ENCODE results near the gene CCDC178.
"Not testable (repeated sequence)": the region's sequence is repeated elsewhere in the genome, so short reads cannot be mapped to it uniquely, and the experiment has no call there.

CCDC178 gene

DNA sequence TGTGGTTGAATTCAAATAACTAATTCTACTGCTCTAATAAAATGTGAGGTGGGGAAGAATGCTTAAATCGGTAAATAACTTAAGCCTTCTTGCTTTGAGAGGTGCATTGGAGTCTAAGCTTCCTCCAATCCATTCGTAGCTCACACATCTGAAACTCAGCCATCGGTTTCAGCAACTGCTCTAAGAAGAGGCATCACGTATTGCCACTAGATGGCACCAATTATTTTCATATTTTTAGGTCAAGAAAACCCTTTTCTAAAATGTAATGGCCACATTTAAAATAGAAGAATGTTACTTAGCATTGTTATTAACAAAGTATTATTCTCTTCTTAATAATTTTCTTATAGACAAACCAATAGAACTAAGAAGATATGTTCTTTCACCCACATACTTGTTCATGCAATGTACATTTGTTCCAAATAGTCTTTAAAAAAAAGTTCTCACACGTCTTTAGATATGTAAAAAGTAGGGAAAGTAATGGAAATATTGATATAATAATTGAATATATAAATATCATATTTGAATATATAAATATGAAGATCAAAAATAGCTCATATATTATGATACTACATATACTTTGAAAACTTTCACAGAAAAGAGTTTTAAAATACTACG lies 229.8 kb downstream of the CCDC178 start:
- no peak for DNase-seq (ENCODE audit: low read depth in 2 of 2)

DNA sequence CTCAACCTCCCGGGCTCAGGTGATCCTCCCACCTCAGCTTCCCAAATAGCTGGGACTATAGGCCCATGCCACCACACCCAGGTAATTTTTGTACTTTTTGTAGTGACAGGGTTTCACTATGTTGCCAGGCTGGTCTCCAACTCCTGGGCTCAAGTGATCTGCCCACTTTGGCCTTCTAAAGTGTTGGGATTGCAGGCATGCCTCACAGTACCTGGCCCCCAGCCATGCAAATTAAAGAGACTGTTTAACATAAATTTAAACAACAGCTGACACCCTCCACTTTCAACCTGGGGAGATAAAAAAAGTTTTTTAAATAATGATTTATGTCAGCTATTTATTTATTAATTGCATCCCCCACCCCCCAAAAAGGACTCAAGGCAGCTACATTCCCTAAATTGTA lies 234.7 kb downstream of the CCDC178 start:
- no peak for DNase-seq (ENCODE audit: low read depth in 2 of 2)

DNA sequence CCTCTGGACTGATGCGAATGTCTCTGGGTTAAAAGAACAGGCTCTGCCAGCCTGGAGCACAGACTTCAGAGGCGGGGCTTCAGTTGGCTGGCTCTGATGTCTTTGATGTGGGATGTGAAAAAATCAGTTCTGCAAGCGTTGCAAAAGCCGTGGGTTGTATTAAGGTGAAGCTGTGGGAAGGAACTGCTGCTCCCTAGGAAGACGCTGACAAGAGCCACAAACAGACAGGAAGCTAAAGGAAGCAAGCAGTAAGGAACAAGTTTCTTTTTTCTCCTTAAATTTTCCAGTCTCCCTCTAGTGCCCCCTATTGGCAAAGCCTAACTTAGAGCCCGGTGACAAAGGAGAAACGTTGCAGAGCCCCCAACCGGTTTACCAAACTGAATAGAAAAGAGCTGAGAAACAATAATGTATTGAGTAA lies 239.0 kb downstream of the CCDC178 start:
- no peak for DNase-seq (ENCODE audit: low read depth in 2 of 2)

DNA sequence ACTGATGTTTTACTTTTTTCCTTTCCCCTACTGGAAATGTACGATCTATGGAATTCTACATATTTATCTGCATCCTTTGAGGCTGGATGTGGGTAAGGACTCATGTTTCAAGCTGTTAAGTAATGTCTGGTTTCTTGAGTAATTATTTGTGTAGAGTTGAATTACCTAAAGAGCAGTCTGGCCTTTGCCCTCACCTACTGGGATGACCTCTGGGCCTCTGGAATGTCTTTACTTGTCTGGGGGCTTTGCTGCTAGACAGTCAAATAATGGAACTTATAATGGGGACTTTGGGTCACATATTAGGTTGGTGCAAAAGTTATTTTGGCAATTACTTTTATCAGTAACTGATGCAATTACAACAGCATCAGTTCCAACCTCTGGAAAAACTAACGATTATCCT lies 244.7 kb downstream of the CCDC178 start:
- DNase-seq (ENCODE audit: low read depth in 2 of 2) = no peak

DNA sequence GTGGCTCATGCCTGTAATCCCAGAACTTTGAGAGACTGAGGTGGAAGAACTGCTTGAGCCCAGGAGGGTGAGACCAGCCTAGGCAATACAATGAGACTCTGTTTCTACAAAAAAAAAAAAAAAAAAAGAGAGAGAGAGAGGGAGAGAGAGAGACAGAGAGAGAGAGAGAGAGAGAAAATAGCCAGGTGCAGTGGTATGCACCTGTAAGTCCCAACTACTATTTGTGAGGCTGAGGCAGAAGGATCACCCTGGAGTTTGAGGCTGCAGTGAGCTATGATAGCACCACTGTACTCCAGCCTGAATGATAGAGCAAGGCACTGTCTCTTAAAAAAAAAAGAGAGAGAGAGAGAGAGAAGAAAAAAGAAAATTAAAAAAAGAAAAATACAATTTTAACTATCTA lies 245.7 kb downstream of the CCDC178 start:
- no peak for DNase-seq (ENCODE audit: low read depth in 2 of 2)

DNA sequence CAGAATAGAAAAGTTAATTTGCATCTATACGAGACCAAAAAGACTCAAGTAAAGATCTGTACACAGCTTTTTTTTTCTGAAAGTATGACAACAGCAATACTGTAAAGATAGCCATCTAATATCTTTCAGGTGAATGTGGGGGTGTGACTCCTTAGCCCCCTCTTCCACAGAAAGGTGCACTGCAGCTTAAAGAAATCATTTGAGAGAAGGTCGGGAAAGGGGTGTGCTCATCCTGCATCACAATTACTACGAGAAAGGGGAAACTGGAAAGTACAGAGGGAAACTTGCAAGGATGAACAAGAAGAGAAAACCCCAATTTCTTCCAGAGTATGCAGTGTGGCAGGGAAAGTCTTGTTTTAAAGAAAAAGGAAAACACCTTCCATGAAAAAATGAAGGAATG lies 255.6 kb downstream of the CCDC178 start:
- DNase-seq (ENCODE audit: low read depth in 2 of 2) = no peak

DNA sequence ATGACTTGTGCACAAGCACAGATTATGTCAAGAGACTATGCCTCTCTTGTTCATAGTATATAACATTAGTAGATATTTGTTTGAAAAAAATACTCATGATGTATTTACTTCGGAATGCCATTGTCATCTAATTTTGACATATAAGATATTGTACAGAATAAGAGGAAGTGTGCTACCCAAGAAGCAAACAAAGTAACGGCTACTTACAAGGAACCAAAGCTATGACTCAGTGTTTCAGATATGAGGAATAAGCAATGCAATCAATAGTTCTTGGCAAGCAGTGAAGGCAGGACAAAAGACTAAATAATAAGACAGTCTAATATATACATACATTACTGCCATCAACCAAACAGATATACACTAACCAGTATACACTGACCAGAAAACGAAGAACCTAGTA lies 256.3 kb downstream of the CCDC178 start:
- no peak for DNase-seq (ENCODE audit: low read depth in 2 of 2)

DNA sequence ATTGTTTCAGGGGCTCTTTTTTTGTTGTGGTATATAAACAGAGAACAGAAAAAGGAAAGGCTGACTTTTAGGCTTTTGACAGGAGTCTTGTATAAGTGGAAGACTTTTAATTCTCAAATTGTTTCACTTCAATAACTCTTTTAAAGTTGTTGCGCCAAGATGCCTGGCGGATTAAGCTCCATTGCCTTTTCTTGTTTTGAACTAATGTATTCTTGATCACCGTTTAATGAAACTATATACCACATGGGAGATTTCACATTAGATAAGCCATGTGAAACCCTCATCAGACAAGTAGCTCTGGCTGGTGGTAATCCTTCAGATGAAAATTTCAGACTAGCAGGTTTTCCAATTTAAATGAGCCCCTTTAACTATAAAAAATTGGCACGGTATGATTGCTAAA lies 257.4 kb downstream of the CCDC178 start:
- DNase-seq (ENCODE audit: low read depth in 2 of 2) = no peak

DNA sequence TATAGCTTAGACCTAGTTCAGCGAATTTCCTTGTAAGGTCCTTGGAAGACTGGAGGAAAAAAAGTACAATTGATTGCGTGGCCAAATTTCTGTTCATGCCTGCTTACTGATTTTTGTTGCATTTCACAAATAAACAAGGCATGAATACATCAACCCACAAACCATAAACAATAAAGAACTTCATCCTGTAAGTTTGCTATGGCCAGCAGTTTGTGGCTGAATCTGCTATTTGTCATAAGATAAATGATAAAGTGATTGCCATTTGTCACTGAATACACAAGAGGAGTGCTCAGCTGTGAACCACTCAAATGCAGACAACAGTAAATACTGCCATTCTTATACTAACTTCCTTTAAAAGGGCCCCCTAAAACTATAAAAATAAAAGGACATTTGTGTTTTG lies 259.5 kb downstream of the CCDC178 start:
- no peak for DNase-seq (ENCODE audit: low read depth in 2 of 2)

DNA sequence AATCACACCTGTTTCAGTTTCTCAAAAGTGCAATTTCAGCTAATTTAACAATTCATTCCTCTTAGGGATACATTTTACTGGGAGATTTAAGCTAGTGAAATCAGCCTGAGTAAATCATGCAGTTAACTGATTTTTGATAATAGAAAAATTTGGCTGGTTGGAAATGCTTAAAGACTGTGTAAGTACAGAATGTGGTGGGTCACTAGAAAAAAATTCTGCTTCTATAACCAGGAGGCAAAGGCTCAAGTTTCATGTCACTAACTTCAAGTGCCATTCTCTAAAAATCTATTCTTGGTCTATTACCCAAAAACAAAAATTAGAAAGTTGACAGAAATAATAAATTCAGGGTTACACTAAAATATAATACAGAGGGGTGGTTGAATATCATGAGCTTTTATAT lies 271.3 kb downstream of the CCDC178 start:
- DNase-seq (ENCODE audit: low read depth in 2 of 2) = no peak

DNA sequence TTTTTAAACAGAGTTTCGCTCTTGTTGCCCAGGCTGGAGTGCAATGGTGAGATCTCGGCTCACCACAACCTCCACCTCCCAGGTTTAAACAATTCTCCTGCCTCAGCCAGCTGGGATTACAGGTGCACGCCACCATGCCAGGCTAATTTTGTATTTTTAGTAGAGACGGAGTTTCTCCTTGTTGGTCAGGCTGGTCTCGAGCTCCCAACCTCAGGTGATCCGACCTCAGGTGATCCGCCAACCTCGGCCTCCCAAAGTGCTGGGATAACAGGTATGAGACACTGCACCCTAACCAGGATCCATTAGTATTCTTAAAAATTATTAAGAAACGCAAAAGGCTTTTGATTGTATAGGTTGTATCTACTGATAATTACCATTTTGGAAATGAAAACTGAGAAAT lies 276.4 kb downstream of the CCDC178 start:
- DNase-seq (ENCODE audit: low read depth in 2 of 2) = not testable (repeated sequence)

DNA sequence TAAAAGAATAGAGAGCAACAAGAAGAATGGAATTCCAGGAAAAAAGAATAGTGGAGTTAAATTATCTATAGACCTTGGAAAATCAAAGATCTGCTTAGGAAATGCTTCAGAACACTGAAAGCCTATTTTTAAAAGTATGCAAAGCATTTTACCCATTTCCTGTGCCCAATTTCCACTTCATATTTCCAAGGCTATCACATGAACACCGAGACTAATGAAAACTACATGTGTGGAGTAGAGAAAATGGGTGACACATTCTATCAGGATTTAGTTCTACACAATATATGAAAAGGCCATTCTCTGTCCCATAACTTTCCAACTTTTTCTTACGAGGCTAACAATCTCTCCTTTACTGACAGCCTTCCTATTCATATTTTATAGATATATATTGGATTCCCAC lies 279.4 kb downstream of the CCDC178 start:
- DNase-seq (ENCODE audit: low read depth in 2 of 2) = no peak

DNA sequence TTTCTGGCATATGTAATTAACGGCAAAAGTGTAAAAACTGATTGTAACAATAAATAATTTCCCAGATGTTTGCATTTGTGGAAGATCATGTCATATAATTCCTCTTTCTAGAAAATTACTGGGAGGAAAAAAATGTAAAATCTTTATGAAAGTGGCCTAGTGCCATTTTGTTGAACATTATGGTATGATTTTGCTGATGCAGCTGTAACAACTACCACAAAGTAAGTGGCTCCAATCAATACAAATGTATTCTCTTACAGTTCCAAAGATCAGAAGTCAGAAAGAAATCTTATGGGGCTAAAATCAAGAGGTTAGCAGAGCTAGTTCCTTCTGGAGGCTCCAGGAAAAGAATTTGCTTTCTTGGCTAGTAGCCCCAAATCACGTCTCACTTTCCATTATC lies 281.4 kb downstream of the CCDC178 start:
- DNase-seq (ENCODE audit: low read depth in 2 of 2) = no peak

DNA sequence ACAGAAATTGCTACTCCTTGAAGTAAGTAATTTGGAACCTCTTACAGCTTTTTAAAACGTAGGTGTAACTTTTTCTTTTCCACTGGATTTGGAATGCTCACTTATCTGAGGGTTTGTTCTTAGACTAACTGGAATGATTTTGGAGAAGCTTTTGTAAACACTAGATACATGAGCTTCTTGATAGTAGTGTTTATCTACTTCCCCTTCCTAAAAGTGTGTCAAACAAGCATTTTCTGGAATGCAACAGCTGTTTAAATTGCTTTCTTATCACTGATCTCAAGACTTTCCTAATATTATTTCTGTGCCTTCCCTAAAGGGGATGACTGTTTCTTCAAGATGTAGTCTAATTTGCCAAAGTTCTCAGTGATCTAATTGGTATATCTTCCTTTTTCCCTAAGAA lies 282.6 kb downstream of the CCDC178 start:
- DNase-seq (ENCODE audit: low read depth in 2 of 2) = no peak

DNA sequence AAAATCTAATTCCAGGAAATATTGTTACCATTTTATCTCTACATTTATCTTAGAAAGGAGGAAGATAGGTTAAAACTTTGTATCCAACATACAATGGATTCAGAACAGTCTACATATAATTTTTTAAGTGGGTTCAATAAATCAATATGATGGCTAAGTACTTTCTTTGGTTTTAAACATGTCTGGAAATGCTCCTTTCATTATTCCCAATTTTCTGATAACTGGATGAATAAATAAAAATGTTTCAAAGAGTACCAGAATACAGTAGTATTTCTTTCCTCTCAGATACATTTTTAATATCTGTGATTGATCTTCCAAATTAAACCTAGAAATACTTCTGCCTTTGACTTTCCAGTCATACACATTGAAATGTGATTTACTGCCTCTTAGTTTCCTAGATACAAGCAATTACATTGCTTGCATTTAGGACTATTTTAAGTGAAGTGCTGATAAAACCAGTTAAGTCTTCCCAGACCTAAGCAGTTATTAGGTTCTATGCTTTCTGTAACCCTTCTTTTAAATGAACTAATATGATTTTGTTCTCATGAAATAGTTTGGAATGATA lies 283.5 kb downstream of the CCDC178 start:
- DNase-seq (ENCODE audit: low read depth in 2 of 2) = no peak

DNA sequence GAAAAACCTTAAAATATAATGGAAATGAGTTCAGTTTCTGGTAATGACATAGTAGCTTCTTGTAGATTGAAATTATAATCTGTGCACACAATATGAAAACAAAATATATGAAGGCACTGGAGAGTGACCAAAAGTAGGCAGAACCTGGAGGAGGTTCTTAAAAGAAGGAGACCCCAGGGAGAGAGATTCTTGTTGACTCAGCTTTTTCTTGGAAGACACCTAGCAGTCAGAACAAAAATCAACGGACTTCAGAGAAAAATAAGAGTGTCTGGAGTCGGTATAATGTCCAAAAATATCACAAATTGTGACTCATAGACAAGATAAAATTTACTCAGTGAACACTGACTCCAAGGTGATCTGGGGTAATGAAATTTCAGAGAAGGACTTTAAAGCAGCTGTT lies 286.5 kb downstream of the CCDC178 start:
- DNase-seq (ENCODE audit: low read depth in 2 of 2) = no peak

DNA sequence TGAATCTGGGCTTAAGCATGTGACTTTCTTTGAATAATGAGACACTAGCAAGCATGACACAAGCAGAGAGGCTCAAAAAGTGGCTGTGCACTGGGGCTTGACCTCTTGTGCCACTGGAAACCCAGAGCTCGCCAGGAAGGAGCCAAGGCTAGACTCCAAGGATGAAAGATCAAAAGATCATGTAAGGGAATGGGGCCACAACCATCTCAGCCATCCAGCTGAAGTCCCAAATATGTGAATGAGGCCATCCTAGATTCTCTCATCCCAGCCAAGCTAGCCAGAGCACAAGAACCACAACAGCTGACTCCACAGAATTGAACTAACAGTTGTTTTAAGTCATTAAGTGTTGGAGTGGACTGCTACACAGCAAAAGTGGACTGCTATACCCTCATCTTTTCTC lies 288.1 kb downstream of the CCDC178 start:
- DNase-seq (ENCODE audit: low read depth in 2 of 2) = no peak

DNA sequence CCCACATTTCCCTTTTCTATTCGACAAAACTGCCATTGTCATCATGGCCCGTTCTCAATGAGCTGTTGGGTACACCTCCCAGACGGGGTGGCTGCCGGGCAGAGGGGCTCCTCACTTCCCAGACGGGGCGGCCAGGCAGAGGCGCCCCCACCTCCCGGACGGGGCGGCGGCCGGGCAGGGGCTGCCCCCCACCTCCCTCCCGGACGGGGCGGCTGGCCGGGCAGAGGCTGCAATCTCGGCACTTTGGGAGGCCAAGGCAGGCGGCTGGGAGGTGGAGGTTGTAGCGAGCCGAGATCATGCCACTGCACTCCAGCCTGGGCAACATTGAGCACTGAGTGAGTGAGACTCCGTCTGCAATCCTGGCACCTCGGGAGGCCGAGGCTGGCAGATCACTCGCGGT lies 292.7 kb downstream of the CCDC178 start:
- not testable (repeated sequence) for DNase-seq (ENCODE audit: low read depth in 2 of 2)

DNA sequence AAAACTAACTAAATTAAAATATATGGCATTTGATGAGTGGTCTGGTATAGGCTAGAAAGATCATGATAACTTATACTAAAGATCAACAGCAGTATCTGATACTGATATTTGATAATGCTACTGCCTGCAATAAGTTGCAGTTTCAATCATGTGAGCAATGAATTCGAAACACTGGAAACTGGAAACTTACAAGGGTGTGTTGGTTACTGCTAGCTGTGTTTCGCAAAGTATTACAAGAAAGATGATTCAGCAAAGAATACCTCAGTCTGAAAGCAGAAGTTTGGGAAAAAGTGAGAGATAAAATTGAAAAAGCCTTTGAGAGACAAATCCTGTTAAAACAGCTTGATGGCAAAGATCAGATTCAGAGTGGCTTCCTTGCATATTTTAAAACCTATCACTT lies 294.5 kb downstream of the CCDC178 start:
- no peak for DNase-seq (ENCODE audit: low read depth in 2 of 2)

DNA sequence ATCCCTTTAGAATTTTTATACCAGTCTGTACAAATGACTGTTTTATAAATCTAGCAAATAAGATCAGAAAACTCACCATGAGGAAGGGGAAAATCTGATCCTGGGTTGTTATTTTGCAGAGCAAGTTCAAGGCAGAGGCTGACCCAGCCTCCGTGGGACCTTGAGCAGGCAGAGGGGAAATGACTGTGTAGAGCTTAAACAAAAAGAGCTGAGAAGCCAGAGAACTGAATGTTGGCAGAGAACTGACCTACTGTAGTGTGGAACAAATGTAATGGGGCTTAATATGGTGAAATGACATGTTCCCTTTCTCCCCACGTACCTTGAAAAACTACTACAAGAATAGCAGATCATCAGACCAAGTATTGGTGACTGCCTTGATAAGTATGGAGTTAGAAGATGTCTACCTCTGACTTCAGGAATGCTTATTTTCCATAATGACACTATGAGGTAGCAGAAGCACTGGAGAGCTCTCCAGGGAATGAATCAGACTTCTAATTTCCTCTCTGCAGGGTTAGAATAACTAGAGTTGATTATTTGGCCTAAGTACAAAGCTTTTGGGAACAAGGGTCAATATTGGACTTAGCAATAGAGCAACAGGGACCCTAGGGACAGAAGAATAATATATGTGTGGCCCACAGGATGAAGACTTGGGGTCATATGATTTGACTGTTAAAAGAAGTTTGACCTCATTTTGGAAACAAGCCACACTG lies 304.4 kb downstream of the CCDC178 start:
- no peak for DNase-seq (ENCODE audit: low read depth in 2 of 2)

DNA sequence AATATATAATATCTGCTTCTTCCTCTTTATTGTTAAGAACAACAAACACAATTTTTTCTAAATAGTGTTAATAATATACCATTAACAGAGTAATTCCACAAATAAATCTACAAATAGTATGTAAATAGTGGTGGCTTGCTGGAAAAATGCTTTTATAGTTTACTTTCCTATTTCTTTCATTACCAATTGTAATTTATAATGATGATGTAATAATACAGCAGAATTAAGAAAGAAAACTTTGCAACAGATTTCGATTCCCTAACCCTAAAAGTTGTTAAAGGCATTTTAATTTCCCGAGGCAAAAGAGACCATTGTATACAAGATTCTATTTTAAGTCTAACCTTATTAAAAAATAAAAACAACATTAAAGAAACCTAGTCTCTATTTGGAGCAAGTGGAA lies 307.9 kb downstream of the CCDC178 start:
- DNase-seq (ENCODE audit: low read depth in 2 of 2) = no peak

DNA sequence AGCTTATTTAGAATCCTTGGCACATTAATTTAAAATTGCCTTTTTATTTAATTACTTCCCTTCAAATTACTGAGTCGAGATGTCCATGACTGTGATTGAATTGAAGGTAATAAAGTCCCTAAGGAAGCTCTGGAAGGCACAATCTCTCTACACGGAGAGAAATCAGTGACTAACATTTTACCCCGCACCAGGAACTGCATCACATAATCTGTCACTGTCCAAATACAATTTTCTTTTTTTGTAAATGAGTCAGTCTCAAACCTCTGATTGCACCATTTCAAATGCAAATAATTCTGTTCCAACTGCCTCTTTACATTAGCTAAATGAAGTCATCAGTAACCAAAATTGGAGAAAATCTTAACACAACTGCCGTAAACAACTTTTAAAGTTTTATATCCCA lies 311.9 kb downstream of the CCDC178 start:
- no peak for DNase-seq (ENCODE audit: low read depth in 2 of 2)

DNA sequence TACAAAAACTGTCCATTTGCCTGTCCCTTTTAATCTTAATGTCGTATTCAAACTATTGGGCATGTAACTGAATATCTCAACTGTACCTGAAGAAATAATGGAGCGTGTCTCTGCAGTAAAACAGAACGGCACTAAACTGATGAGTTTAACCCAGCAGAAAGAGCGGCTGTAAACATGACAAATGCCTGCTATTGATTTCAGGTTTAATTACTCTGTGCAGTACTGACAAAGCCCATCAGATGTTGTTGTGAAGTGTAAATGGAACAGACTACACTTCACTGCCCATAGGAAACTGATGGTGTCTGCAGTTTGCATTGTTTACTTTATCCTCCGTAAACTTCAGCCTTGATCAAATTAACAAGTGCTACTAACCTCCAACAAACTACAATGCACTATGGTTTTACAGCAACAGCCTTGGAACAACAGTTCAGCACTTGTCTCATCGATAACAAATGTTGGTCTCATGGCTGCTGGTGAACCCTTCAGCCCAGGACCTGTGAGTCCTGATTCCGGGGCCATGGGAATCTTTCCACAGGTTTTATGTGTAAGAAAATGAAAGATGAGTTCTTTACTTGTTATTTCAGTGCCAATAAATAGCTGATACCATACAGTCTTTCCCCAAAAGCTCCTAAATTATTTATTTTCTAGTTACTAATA lies 316.5 kb downstream of the CCDC178 start:
- DNase-seq (ENCODE audit: low read depth in 2 of 2) = no peak
